CMK (cell line): ENCODE measurements around the gene COLGALT1.
"Not testable (repeated sequence)": the region's sequence is repeated elsewhere in the genome, so short reads cannot be mapped to it uniquely, and the experiment has no call there.

ENCODE experiments used
- DNase-seq: peaks from one replicate; pipeline ENCODE4 v3.0.0-alpha.2; 2010; ENCODE audit warnings: low read depth

The COLGALT1 gene

GRCh38 chr19:17555480-17555928, at the start of gene COLGALT1:
Gene COLGALT1 (plus strand): TSS chr19:17555649. CDS start chr19:17555714, 65 bp downstream.
- no peak for DNase-seq

DNA sequence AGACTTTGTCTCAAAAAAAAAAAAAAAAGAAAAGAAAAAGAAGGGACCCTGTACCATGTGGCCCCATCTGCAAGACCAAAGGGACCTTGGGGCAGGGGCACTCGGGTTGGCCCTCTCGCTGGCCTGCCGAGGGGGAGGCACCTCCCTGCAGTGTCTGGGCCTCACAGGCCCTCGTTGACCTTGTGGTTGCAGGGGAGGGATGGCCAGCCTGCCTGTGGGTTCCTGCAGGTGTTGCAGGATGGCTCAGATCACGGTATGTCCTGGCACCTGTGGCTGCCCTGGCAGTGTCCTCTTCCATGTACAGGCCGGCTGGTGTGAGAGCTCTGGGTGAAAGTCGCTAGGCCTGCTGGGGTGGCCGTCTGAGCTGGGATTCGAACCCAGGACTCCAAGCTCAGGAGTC, 48.7 kb upstream of the COLGALT1 start:
- no peak for DNase-seq

- DNase-seq, result not testable (repeated sequence)
Measured at GRCh38 chr19:17508558-17508933, 46.9 kb upstream of the COLGALT1 start.

- DNase-seq, result no peak
Measured at GRCh38 chr19:17510220-17510993, 45.0 kb upstream of the COLGALT1 start.

DNA sequence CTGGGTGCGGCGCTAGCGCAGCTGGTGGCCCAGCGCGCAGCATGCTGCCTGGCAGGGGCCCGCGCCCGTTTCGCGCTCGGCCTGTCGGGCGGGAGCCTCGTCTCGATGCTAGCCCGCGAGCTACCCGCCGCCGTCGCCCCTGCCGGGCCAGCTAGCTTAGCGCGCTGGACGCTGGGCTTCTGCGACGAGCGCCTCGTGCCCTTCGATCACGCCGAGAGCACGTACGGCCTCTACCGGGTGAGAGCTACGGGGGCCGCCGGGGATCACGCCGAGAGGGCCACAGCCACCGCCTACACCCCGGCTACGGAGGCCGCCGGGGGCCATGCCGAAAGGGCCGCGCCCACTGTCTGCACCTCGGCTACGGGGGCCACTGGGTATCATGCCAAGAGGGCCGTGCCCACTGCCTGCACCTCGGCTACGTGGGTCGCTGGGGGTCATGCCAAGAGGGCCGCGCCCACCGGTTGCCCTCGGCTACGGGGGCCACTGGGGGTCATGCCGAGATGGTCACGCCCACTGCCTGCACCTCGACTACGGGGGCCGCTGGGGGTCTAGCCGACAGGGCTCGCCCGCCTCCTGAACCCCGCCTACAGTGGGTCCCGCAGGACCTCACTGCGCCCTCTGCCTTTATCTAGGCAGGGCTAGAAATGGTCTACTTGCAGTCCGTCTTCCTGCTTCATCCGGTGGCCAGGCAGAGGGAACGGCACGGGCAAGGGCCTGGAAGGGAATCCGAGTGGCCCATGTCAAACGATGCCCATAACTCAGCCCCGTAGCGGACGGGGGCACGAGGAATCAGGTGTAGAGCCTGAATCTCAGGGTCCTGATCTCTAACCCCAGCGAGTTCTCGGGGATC, 43.5 kb upstream of the COLGALT1 start:
- DNase-seq, result peak; percentile 87

- no peak for DNase-seq
Measured at GRCh38 chr19:17512574-17512939, 42.9 kb upstream of the COLGALT1 start.

- DNase-seq, result no peak
Measured at GRCh38 chr19:17515408-17516149, 39.9 kb upstream of the COLGALT1 start.

DNA sequence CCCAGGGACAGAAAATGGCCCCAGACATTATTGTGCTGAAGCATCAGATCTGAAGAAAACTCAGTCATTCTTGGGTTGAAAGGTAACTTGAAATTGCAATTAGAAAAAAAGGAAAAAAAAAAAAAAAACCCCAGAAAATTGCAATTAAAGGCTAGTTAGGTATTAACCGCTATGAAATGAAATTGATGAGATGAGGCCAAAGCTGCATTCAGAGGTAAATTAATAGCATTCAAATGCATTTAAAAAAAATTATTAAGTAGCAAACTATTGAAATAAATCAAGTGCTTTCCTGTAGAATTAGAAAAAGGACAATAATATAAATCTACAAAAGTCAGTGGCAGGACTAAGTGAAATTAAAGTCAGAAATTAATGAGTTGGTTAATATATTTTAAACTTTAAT, 37.6 kb upstream of the COLGALT1 start:
- DNase-seq, result no peak

- not testable (repeated sequence) for DNase-seq
Measured at GRCh38 chr19:17518654-17519053, 36.8 kb upstream of the COLGALT1 start.

- no peak for DNase-seq
Measured at GRCh38 chr19:17519967-17520366, 35.5 kb upstream of the COLGALT1 start.

DNA sequence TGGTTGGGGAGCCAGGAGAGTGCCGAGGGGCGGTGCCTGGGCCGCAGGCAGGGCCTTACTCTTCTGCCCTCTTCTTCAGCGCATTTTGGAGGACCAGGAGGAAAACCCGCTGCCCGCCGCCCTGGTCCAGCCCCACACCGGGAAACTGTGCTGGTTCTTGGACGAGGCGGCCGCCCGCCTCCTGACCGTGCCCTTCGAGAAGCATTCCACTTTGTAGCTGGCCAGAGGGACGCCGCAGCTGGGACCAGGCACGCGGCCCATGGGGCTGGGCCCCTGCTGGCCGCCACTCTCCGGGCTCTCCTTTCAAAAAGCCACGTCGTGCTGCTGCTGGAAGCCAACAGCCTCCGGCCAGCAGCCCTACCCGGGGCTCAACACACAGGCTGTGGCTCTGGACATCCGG, 34.6 kb upstream of the COLGALT1 start:
- no peak for DNase-seq

DNA sequence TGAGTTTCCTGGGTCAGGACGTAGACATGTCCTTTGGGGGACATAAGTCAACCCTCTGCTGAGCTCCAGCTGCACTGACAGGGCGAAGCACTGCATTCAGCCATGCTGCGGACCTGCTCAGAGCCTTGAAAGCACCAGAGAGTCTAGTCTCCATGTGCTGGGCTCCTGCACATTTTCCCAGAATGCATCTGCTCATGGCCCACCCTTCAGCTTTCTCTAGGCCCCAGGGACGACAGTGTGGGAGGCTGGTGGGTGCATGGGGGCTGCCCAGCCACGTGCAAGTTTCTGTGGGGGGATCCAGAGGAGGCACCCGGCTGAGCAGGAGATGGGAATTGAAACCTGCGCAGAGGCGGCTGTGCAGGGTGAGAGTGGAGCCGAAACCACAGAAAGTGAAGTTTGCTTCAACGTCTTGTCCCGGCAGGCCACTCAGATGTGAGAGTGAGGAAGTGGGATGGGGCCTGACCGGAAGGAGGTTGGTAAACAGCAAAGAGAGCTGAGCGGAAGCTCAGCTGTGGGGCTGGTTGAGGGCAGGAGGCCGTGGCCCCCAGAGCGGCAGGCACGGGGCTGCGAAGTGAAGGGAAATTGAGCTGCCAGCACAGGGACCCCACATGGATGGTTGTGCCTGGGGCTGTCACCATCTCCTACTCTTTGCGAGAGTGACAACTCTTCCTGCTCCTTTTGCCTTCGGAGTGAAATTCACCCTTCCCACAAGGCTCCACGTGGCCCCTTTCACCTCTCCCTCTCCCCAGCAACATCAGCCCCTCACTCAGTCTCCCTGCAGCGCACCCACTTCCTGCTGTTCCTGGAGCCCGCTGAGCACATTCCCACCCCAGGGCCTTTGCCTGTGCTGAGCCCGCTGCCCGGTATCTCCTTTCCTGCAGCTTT, 32.2 kb upstream of the COLGALT1 start:
- peak; percentile 76 for DNase-seq

- DNase-seq, result no peak
Measured at GRCh38 chr19:17524651-17525050, 30.8 kb upstream of the COLGALT1 start.

DNA sequence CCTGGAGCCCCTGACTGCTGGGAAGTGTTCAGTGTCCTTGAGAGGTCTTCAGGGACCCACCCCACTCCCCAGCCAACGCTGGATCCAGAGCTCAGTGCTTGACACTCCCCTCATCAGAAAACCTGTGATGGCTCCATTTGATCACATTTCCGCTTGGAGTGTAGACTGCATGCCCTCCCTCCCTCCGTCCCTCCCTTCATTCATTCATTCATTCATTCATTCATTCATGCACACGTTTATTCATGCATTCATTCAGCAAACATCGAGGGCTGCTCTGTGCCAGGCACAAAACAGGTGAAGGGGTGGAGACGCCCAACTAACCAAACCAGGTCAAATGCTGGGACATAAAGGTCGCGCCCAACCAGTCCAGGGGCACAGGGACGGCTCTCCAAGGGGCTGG, 30.3 kb upstream of the COLGALT1 start:
- DNase-seq, result no peak

GRCh38 chr19:17526922-17527321, 28.5 kb upstream of the COLGALT1 start:
- DNase-seq, result no peak

- DNase-seq, result no peak
Measured at GRCh38 chr19:17527326-17527725, 28.1 kb upstream of the COLGALT1 start.

DNA sequence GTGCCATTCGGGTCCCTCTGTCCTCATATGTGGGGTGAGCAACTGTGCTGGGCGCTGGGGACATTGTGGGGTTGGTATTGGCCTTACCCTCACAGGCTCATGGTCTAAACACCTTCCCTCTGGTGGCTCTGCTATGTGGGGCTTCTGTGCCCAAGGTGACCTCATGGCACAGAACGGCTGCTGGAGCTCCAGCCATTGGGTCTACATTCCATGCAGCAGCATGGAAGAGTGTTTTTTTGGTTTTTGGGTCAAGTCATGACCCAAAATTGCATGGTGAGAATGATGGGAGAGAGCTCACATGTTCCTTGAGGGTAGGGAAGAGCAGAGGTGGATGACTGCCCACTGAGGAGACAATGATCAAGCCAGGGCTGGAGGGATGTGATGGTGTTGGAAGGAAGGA, 26.8 kb upstream of the COLGALT1 start:
- DNase-seq, result no peak

DNA sequence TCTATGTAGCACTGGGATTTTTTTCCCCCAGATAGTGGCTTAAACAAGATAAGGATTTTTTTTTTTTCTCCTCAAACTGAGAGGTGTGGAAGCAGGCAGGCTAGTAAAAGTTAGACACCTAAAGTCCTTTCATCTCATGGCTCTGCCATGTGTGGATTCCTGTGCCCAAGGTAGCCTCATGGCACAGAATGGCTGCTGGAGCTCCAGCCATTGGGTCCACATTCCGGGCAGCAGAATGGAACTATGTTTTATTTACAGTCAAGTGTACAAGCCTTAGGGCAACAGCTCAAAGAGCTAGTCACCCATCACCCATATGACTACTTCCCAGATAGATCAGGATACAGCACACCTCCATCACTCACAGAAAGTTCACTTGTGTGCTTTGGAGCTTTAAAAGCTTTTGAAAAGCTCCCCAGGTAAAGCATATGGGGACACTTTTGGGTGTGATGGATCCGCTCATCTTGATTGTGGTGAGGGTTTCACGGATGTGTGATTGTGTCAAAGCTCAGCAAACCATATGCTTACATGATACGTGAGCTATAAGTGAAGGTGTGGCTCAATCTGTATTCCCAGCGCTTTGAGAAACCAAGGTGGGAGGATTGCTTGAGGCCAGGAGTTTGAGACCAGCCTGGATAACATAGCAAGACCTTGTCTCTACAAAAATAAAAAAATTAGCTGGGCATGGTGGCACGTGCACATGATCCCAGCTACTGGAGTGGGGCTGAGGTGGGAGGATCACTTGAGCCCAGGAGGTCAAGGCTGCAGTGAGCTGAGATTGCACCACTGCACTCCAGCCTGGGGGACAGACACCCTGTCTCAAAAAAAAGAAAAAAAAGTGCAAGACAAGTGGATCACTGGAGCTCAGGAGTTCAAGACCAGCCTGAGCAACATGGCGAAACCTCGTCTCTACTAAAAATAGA, 25.9 kb upstream of the COLGALT1 start:
- DNase-seq, result no peak

GRCh38 chr19:17530586-17530985, 24.9 kb upstream of the COLGALT1 start:
- peak; percentile 55 for DNase-seq

- no peak for DNase-seq
Measured at GRCh38 chr19:17532116-17532515, 23.3 kb upstream of the COLGALT1 start.
